Natural killer cell (primary cell): ENCODE data around the gene COX6A1. TPM values are rescaled to one million over a fixed set of nuclear protein-coding genes. Genes with fewer than 3 reads are reported as not detected.
A peak's percentile ranks its signal among the peaks of the same experiment; 100 is the strongest.

ENCODE experiments used
- ATAC-seq, 3 donors: fragments of 150-1000 bp in 2 of 3; fragments of 200-7000 bp in 1 of 3; cut with Tn5 transposase; 1 replicate in 1 of 3; 2 replicates in 2 of 3; pipeline ENCODE4 v1.10.0; 2021; ENCODE audit warnings: mild to moderate bottlenecking in 2 of 3, moderate library complexity in 2 of 3
- DNase-seq, 2 donors: peaks; one replicate each; pipeline versions ENCODE4 v3.0.0 to v3.0.0-alpha.2; 2013 to 2021; ENCODE audit warnings: mixed read lengths in 1 of 2
- H3K27ac ChIP-seq: one replicate; pipeline ENCODE4 v1.5.1; 2013; ENCODE audit warnings: mild to moderate bottlenecking, low read length
- H3K27me3 ChIP-seq: one replicate; pipeline ENCODE4 v1.6.1; 2013; ENCODE audit warnings: low read length; ENCODE audit not compliant: control insufficient read depth, insufficient read depth
- H3K36me3 ChIP-seq: one replicate; pipeline ENCODE4 v1.6.1; 2013; ENCODE audit warnings: low read length; ENCODE audit not compliant: control insufficient read depth, insufficient read depth
- H3K4me1 ChIP-seq: one replicate; pipeline ENCODE4 v1.6.1; 2013; ENCODE audit warnings: low read length; ENCODE audit not compliant: control insufficient read depth, insufficient read depth
- H3K4me3 ChIP-seq: one replicate; pipeline ENCODE4 v1.5.1; 2013; ENCODE audit warnings: low read length
- H3K9me3 ChIP-seq: one replicate; pipeline ENCODE4 v1.6.1; 2013; ENCODE audit warnings: low read length; ENCODE audit not compliant: control insufficient read depth, insufficient read depth
- H3K27ac Mint-ChIP-seq, 2 donors: one replicate each; pipeline ENCODE4 v1.8.0; 2022; ENCODE audit warnings: mild to moderate bottlenecking in 2 of 2, mixed read lengths in 2 of 2, moderate library complexity in 1 of 2
- H3K27me3 Mint-ChIP-seq, 2 donors: one replicate each; pipeline ENCODE4 v1.8.0; 2022; ENCODE audit warnings: low read depth in 2 of 2, mixed read lengths in 2 of 2
- H3K36me3 Mint-ChIP-seq: one replicate; pipeline ENCODE4 v1.8.0; 2022; ENCODE audit warnings: mixed read lengths
- H3K4me1 Mint-ChIP-seq, 2 donors: one replicate each; pipeline ENCODE4 v1.8.0; 2022; ENCODE audit warnings: mixed read lengths in 2 of 2
- H3K4me3 Mint-ChIP-seq: one replicate; pipeline ENCODE4 v1.8.0; 2022; ENCODE audit warnings: mild to moderate bottlenecking, moderate library complexity, mixed read lengths
- H3K9me3 Mint-ChIP-seq, 2 donors: one replicate each; pipeline ENCODE4 v1.8.0; 2022; ENCODE audit warnings: mixed read lengths in 2 of 2
- CTCF ChIP-seq: fragments of 200-600 bp; IDR thresholded peaks from one replicate; pipeline ENCODE4 v1.8.0; 2022; ENCODE audit warnings: antibody characterized with exemption
- WGBS: methylation state at CpG from one replicate; pipeline ENCODE4 v1.1.7; 2013; ENCODE audit warnings: missing lambda C conversion rate; ENCODE audit not compliant: insufficient coverage; 5-methylcytosine and 5-hydroxymethylcytosine counted together
- intact Hi-C: fragments of 100-400 bp; cut with micrococcal nuclease; formaldehyde crosslinking; loops from one replicate; pipeline ENCODE4 v1.14.2; 2022
- total RNA-seq, 4 donors: library from RNA; stranded (reverse); fragments of 120-200 nt in 1 of 4; gene quantifications; one replicate each; pipeline versions ENCODE4 v1.2.3 to v1.2.4, GENCODE V29; 2013 to 2022

Gene COX6A1
- total RNA-seq, 3 donors from 2014 or later (not counting 1 experiment from before 2014, with no cell fraction given), result 152 to 189 (median 163) TPM

GRCh38 chr12:120474616-120474960 lies 36.7 kb downstream of the COX6A1 start:
- Histone ChIP-seq H3K27me3 (no peaks in the 10 kb centered on the region), H3K9me3 (no peaks in the 10 kb centered on the region), H3K36me3 (no peaks in the 10 kb centered on the region), H3K27ac (no peak overlapping the region), H3K4me1 (peaks cover 55% of the 10 kb centered on the region), H3K4me3 (no peak overlapping the region)
- 40% methylated on average over 2 of the region's 2 CpGs for WGBS
- Mint-ChIP-seq H3K27ac (peak overlapping the region; percentile 40 to 47), H3K4me3 (no peak overlapping the region), H3K36me3 (no peaks in the 10 kb centered on the region), H3K9me3 (no peaks in the 10 kb centered on the region), H3K4me1 (peaks cover 61% of the 10 kb centered on the region in 2 donors), H3K27me3 (no peaks in the 10 kb centered on the region)
- no peak for DNase-seq
- TF ChIP-seq CTCF, result no peak
- ATAC-seq, result no peak
- intact Hi-C loops, result no loop called here

- DNase-seq (no peak), ATAC-seq (no peak)
- no peak overlapping the region for H3K27ac ChIP-seq
- intact Hi-C loops, result no loop called here
- 100% methylated on average over 1 of the region's 1 CpG for WGBS
- Mint-ChIP-seq H3K4me1 (peaks cover 61 to 64% of the 10 kb centered on the region in 2 donors), H3K9me3 (no peaks in the 10 kb centered on the region), H3K27ac (peak overlapping the region; percentile 47 to 92), H3K27me3 (no peaks in the 10 kb centered on the region), H3K36me3 (no peaks in the 10 kb centered on the region), H3K4me3 (peak overlapping the region; percentile 3)
- no peaks in the 10 kb centered on the region for H3K36me3 ChIP-seq
- H3K9me3 ChIP-seq, result no peaks in the 10 kb centered on the region
- peaks cover 58% of the 10 kb centered on the region for H3K4me1 ChIP-seq
- no peaks in the 10 kb centered on the region for H3K27me3 ChIP-seq
- H3K4me3 ChIP-seq, result no peak overlapping the region
- TF ChIP-seq CTCF, result no peak
Measured at GRCh38 chr12:120475643-120476042, 37.7 kb downstream of the COX6A1 start.

GRCh38 chr12:120479458-120479857 lies 41.5 kb downstream of the COX6A1 start:
- intact Hi-C loops, result no loop called here
- peak overlapping the region; percentile 90 to 99 for H3K27ac Mint-ChIP-seq
- peak overlapping the region; percentile 94 for H3K4me3 Mint-ChIP-seq
- H3K27me3 ChIP-seq, result no peaks in the 10 kb centered on the region
- no peaks in the 10 kb centered on the region for H3K9me3 ChIP-seq
- H3K27ac ChIP-seq, result peak overlapping the region; percentile 93
- TF ChIP-seq CTCF, result no peak
- WGBS, result 73% methylated on average over 1 of the region's 1 CpG
- DNase-seq, result no peak
- H3K4me3 ChIP-seq, result no peak overlapping the region
- peaks cover 3% of the 10 kb centered on the region for H3K36me3 ChIP-seq
- ATAC-seq, result no peak
- H3K4me1 ChIP-seq, result peaks cover 70% of the 10 kb centered on the region
- no peaks in the 10 kb centered on the region for H3K36me3 Mint-ChIP-seq
- H3K4me1 Mint-ChIP-seq, result peaks cover 65 to 69% of the 10 kb centered on the region in 2 donors
- no peaks in the 10 kb centered on the region for H3K9me3 Mint-ChIP-seq
- no peaks in the 10 kb centered on the region for H3K27me3 Mint-ChIP-seq

- WGBS, result 87% methylated on average over 1 of the region's 1 CpG
- peak in 2 of 3 donors; percentile 14 to 39 for ATAC-seq
Measured at GRCh38 chr12:120480211-120480610, 42.3 kb downstream of the COX6A1 start.

More at GRCh38 chr12:120480211-120480610, 42.3 kb downstream of the COX6A1 start:
- no peaks in the 10 kb centered on the region for H3K9me3 Mint-ChIP-seq
- Histone ChIP-seq H3K9me3 (no peaks in the 10 kb centered on the region), H3K27ac (peak overlapping the region; percentile 93), H3K27me3 (no peaks in the 10 kb centered on the region), H3K4me1 (peaks cover 64% of the 10 kb centered on the region), H3K36me3 (peaks cover 3% of the 10 kb centered on the region), H3K4me3 (no peak overlapping the region)
- H3K4me3 Mint-ChIP-seq, result peak overlapping the region; percentile 94
- H3K36me3 Mint-ChIP-seq, result no peaks in the 10 kb centered on the region
- no peaks in the 10 kb centered on the region for H3K27me3 Mint-ChIP-seq
- no peak for TF ChIP-seq CTCF
- peak overlapping the region; percentile 90 to 99 for H3K27ac Mint-ChIP-seq
- peaks cover 59 to 63% of the 10 kb centered on the region in 2 donors for H3K4me1 Mint-ChIP-seq
- DNase-seq, result no peak
- intact Hi-C loops, result loop anchor here (5.0 kb wide), 1 partner anchor 43 kb away; the partner anchor contains the start of gene COX6A1
